CD4-positive, alpha-beta T cell (primary cell): ENCODE data around the gene TMEM43. TPM values are rescaled to one million over a fixed set of nuclear protein-coding genes. Genes with fewer than 3 reads are reported as not detected.

Experiments
- ATAC-seq: fragments of 200-7000 bp; cut with Tn5 transposase; one replicate; pipeline ENCODE4 v1.10.0; 2022; ENCODE audit warnings: mild to moderate bottlenecking; ENCODE audit not compliant: poor library complexity
- CTCF ChIA-PET: fragments of 350-600 bp; sonication (Branson Sonifier 250); formaldehyde crosslinking; loops from one replicate; lab custom pipeline; 2021; ENCODE audit warnings: antibody characterized with exemption, inconsistent platforms; lab: Charles Lee
- POLR2A ChIA-PET: fragments of 350-600 bp; sonication (Branson Sonifier 250); formaldehyde crosslinking; loops from one replicate; lab custom pipeline; 2021; ENCODE audit warnings: antibody characterized with exemption, inconsistent platforms; lab: Charles Lee
- DNase-seq, 14 experiments: peaks; one replicate each; pipeline ENCODE4 v3.0.0-alpha.2; 2013 to 2020; ENCODE audit warnings: mixed read lengths in 2 of 14
- H3K27ac ChIP-seq, 2 donors: one replicate each; pipeline versions ENCODE4 v1.5.1 to v1.7.0; 2013; ENCODE audit warnings: low read length in 2 of 2, low read depth in 1 of 2, mild to moderate bottlenecking in 1 of 2
- H3K27me3 ChIP-seq, 2 experiments: 1 replicate in 1 of 2; 2 replicates in 1 of 2; pipeline versions ENCODE4 v1.6.1 to v1.7.0; 2013; ENCODE audit warnings: low read length in 2 of 2, control low read depth in 1 of 2, mild to moderate bottlenecking in 1 of 2, moderate library complexity in 1 of 2; ENCODE audit not compliant: insufficient read depth in 2 of 2, control insufficient read depth in 1 of 2
- H3K36me3 ChIP-seq: one replicate; pipeline ENCODE4 v1.6.1; 2013; ENCODE audit warnings: low read length, control low read depth; ENCODE audit not compliant: insufficient read depth
- H3K4me1 ChIP-seq: one replicate; pipeline ENCODE4 v1.6.1; 2013; ENCODE audit warnings: low read length, control low read depth; ENCODE audit not compliant: insufficient read depth
- H3K4me3 ChIP-seq: one replicate; pipeline ENCODE4 v1.5.1; 2013; ENCODE audit warnings: mild to moderate bottlenecking, low read length, moderate library complexity
- H3K9me3 ChIP-seq, 2 experiments: 1 replicate in 1 of 2; 2 replicates in 1 of 2; pipeline versions ENCODE4 v1.6.1 to v1.7.0; 2013; ENCODE audit warnings: low read length in 2 of 2, mild to moderate bottlenecking in 2 of 2, control low read depth in 1 of 2, moderate library complexity in 1 of 2; ENCODE audit not compliant: control insufficient read depth in 1 of 2, insufficient read depth in 1 of 2
- H3K27ac Mint-ChIP-seq: one replicate; pipeline ENCODE4 v1.8.0; 2020; ENCODE audit warnings: mixed read lengths
- H3K27me3 Mint-ChIP-seq: one replicate; pipeline ENCODE4 v1.8.0; 2021; ENCODE audit warnings: mixed read lengths
- H3K36me3 Mint-ChIP-seq: one replicate; pipeline ENCODE4 v1.8.0; 2021; ENCODE audit warnings: low read depth, mixed read lengths
- H3K4me1 Mint-ChIP-seq: one replicate; pipeline ENCODE4 v1.8.0; 2021; ENCODE audit warnings: low read depth, mixed read lengths
- H3K4me3 Mint-ChIP-seq: one replicate; pipeline ENCODE4 v1.8.0; 2020; ENCODE audit warnings: mild to moderate bottlenecking, mixed read lengths
- H3K9me3 Mint-ChIP-seq: one replicate; pipeline ENCODE4 v1.8.0; 2020; ENCODE audit warnings: mixed read lengths
- CTCF ChIP-seq: fragments of 200-600 bp; IDR thresholded peaks from one replicate; pipeline ENCODE4 v1.8.0; 2022; ENCODE audit warnings: antibody characterized with exemption, mild to moderate bottlenecking
- intact Hi-C, 2 experiments: fragments of 100-400 bp; cut with DNase I in 1 of 2; cut with micrococcal nuclease in 1 of 2; formaldehyde crosslinking; loops; one replicate each; pipeline versions ENCODE4 v1.15.1 to v1.9.0; 2023 to 2025; cut with DNase I, micrococcal nuclease
- total RNA-seq, 174 experiments: library from RNA in 2 of 174; stranded (reverse) in 2 of 174; gene quantifications; one replicate each; pipeline ENCODE4 v1.2.3 and lab custom pipeline; 2021 to 2026

The TMEM43 gene
- total RNA-seq, 2 experiments from 2014 or later, result 24.8 to 27.6 TPM

GRCh38 chr3:14132689-14133088 lies 7.8 kb downstream of the TMEM43 start:
- ChIA-PET POLR2A (interaction anchor here (0.7 to 0.8 kb wide), 2 partner anchors 8 to 10 kb away, joined by 3 to 4 read pairs; partner anchors contain the start of gene TMEM43), CTCF (no interaction called here)
- Mint-ChIP-seq H3K36me3 (peaks cover 96% of the 10 kb centered on the region), H3K4me1 (peaks cover 11% of the 10 kb centered on the region), H3K4me3 (no peak overlapping the region), H3K27me3 (no peaks in the 10 kb centered on the region), H3K27ac (no peak overlapping the region), H3K9me3 (no peaks in the 10 kb centered on the region)
- no peak overlapping the region for H3K27ac ChIP-seq
- no peak overlapping the region for H3K4me3 ChIP-seq
- no peaks in the 10 kb centered on the region for H3K9me3 ChIP-seq
- no peaks in the 10 kb centered on the region for H3K27me3 ChIP-seq
- DNase-seq, result no peak
- peaks cover 97% of the 10 kb centered on the region for H3K36me3 ChIP-seq
- intact Hi-C loops, result no loop called here
- peaks cover 8% of the 10 kb centered on the region for H3K4me1 ChIP-seq
- no peak for ATAC-seq
- TF ChIP-seq CTCF, result no peak

GRCh38 chr3:14133188-14133800 lies 8.4 kb downstream of the TMEM43 start:
- Mint-ChIP-seq H3K36me3 (peaks cover 96% of the 10 kb centered on the region), H3K9me3 (no peaks in the 10 kb centered on the region), H3K27me3 (no peaks in the 10 kb centered on the region), H3K4me1 (peaks cover 6% of the 10 kb centered on the region), H3K4me3 (no peak overlapping the region), H3K27ac (peak overlapping the region; percentile 33)
- ATAC-seq, result no peak
- Histone ChIP-seq H3K4me3 (no peak overlapping the region), H3K27me3 (no peaks in the 10 kb centered on the region), H3K27ac (no peak overlapping the region), H3K9me3 (no peaks in the 10 kb centered on the region), H3K4me1 (peaks cover 2% of the 10 kb centered on the region), H3K36me3 (peaks cover 92% of the 10 kb centered on the region)
- ChIA-PET POLR2A (interaction anchor here (0.7 to 1.5 kb wide), 4 partner anchors 8 to 10 kb away, joined by 3 to 6 read pairs (median 4); partner anchors contain the start of genes CHCHD4 and TMEM43), CTCF (no interaction called here)
- intact Hi-C loops, result no loop called here
- no peak for DNase-seq
- no peak for TF ChIP-seq CTCF

- H3K4me1 Mint-ChIP-seq, result peaks cover 3% of the 10 kb centered on the region
- no peak overlapping the region for H3K27ac Mint-ChIP-seq
- no peak for DNase-seq
- no peaks in the 10 kb centered on the region for H3K4me1 ChIP-seq
- POLR2A ChIA-PET, result interaction anchor here (0.8 to 1.5 kb wide), 2 partner anchors 9 kb away, joined by 4 to 6 read pairs; partner anchors contain the start of genes CHCHD4 and TMEM43
- no peak overlapping the region for H3K4me3 ChIP-seq
- ATAC-seq, result no peak
- H3K9me3 ChIP-seq, result no peaks in the 10 kb centered on the region
- intact Hi-C loops, result no loop called here
- CTCF ChIA-PET, result no interaction called here
- no peaks in the 10 kb centered on the region for H3K27me3 Mint-ChIP-seq
- H3K4me3 Mint-ChIP-seq, result no peak overlapping the region
- H3K27me3 ChIP-seq, result no peaks in the 10 kb centered on the region
- H3K9me3 Mint-ChIP-seq, result no peaks in the 10 kb centered on the region
- peaks cover 92% of the 10 kb centered on the region for H3K36me3 ChIP-seq
- peaks cover 93% of the 10 kb centered on the region for H3K36me3 Mint-ChIP-seq
- no peak for TF ChIP-seq CTCF
- H3K27ac ChIP-seq, result no peak overlapping the region
Observed at GRCh38 chr3:14133876-14134275, 9.0 kb downstream of the TMEM43 start.
